Breast epithelium (tissue), 3 donors: Measurements from ENCODE around the gene MARVELD1.

Experiments used
- POLR2A ChIP-seq: fragments of 450-650 bp; IDR thresholded peaks from one replicate; pipeline ENCODE4 v1.6.1; 2016; ENCODE audit warnings: antibody characterized with exemption, mild to moderate bottlenecking, moderate library complexity
- POLR2AphosphoS5 ChIP-seq, 3 donors: sonication (generic); formaldehyde crosslinking; IDR thresholded peaks; one replicate each; pipeline ENCODE4 v1.6.1; 2017; ENCODE audit warnings: antibody characterized with exemption in 3 of 3
- TF ChIP-seq, protein P1 (sequence below), 3 donors: fragments of 450-650 bp; IDR thresholded peaks; one replicate each; pipeline ENCODE4 v1.5.1; 2016 to 2017; ENCODE audit warnings: antibody characterized with exemption in 3 of 3, mild to moderate bottlenecking in 3 of 3, moderate library complexity in 3 of 3

- TF ChIP-seq, protein P1, sequence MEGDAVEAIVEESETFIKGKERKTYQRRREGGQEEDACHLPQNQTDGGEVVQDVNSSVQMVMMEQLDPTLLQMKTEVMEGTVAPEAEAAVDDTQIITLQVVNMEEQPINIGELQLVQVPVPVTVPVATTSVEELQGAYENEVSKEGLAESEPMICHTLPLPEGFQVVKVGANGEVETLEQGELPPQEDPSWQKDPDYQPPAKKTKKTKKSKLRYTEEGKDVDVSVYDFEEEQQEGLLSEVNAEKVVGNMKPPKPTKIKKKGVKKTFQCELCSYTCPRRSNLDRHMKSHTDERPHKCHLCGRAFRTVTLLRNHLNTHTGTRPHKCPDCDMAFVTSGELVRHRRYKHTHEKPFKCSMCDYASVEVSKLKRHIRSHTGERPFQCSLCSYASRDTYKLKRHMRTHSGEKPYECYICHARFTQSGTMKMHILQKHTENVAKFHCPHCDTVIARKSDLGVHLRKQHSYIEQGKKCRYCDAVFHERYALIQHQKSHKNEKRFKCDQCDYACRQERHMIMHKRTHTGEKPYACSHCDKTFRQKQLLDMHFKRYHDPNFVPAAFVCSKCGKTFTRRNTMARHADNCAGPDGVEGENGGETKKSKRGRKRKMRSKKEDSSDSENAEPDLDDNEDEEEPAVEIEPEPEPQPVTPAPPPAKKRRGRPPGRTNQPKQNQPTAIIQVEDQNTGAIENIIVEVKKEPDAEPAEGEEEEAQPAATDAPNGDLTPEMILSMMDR (IDR thresholded peaks at IDR 0.05), result no peak
- no peak for TF ChIP-seq POLR2A
- TF ChIP-seq POLR2AphosphoS5 (IDR thresholded peaks at IDR 0.05), result no peak
These were observed 53.7 kb downstream of the MARVELD1 start for GRCh38 chr10:97766996-97767924.
